ENCODE measurements around the gene ANKMY1.

The ANKMY1 gene

GRCh38 chr2:240431661-240432424, 125.9 kb downstream of the ANKMY1 start:
- DNase-seq (ENCODE audit: low spot score) (no peak), ATAC-seq (ENCODE audit: low read depth) (no peak)
- H3K27ac ChIP-seq (ENCODE audit: poor library complexity, severe bottlenecking) = no peak overlapping the region
- no peaks in the 10 kb centered on the region for H3K9me3 ChIP-seq (ENCODE audit: severe bottlenecking)
- H3K27me3 ChIP-seq (ENCODE audit: insufficient read depth, poor library complexity, severe bottlenecking) = no peaks in the 10 kb centered on the region
- peaks cover 12% of the 10 kb centered on the region for H3K4me1 ChIP-seq (ENCODE audit: insufficient read depth, poor library complexity, severe bottlenecking)
- no peak overlapping the region for H3K4me3 ChIP-seq (ENCODE audit: severe bottlenecking)
- no peaks in the 10 kb centered on the region for H3K36me3 ChIP-seq (ENCODE audit: low read depth)
- no peak for TF ChIP-seq CTCF (IDR thresholded peaks at IDR 0.05; ENCODE audit: poor library complexity, severe bottlenecking)

GRCh38 chr2:240431271-240431660, 126.5 kb downstream of the ANKMY1 start:
- H3K27me3 ChIP-seq (ENCODE audit: insufficient read depth, poor library complexity, severe bottlenecking) = no peaks in the 10 kb centered on the region
- H3K9me3 ChIP-seq (ENCODE audit: severe bottlenecking) = no peaks in the 10 kb centered on the region
- H3K36me3 ChIP-seq (ENCODE audit: low read depth) = no peaks in the 10 kb centered on the region
- H3K4me3 ChIP-seq (ENCODE audit: severe bottlenecking) = no peak overlapping the region
- DNase-seq (ENCODE audit: low spot score) (no peak), ATAC-seq (ENCODE audit: low read depth) (no peak)
- TF ChIP-seq CTCF (IDR thresholded peaks at IDR 0.05; ENCODE audit: poor library complexity, severe bottlenecking) = no peak
- H3K27ac ChIP-seq (ENCODE audit: poor library complexity, severe bottlenecking) = no peak overlapping the region
- H3K4me1 ChIP-seq (ENCODE audit: insufficient read depth, poor library complexity, severe bottlenecking) = peaks cover 18% of the 10 kb centered on the region

GRCh38 chr2:240430595-240430994, 127.2 kb downstream of the ANKMY1 start:
- Histone ChIP-seq H3K4me3 (ENCODE audit: severe bottlenecking) (no peak overlapping the region), H3K9me3 (ENCODE audit: severe bottlenecking) (no peaks in the 10 kb centered on the region), H3K4me1 (ENCODE audit: insufficient read depth, poor library complexity, severe bottlenecking) (peaks cover 18% of the 10 kb centered on the region), H3K27me3 (ENCODE audit: insufficient read depth, poor library complexity, severe bottlenecking) (no peaks in the 10 kb centered on the region), H3K27ac (ENCODE audit: poor library complexity, severe bottlenecking) (no peak overlapping the region), H3K36me3 (ENCODE audit: low read depth) (no peaks in the 10 kb centered on the region)
- no peak for DNase-seq (ENCODE audit: low spot score)
- no peak for ATAC-seq (ENCODE audit: low read depth)
- TF ChIP-seq CTCF (IDR thresholded peaks at IDR 0.05; ENCODE audit: poor library complexity, severe bottlenecking) = no peak

- Histone ChIP-seq H3K27ac (ENCODE audit: poor library complexity, severe bottlenecking) (no peak overlapping the region), H3K36me3 (ENCODE audit: low read depth) (no peaks in the 10 kb centered on the region), H3K9me3 (ENCODE audit: severe bottlenecking) (no peaks in the 10 kb centered on the region), H3K4me3 (ENCODE audit: severe bottlenecking) (no peak overlapping the region), H3K4me1 (ENCODE audit: insufficient read depth, poor library complexity, severe bottlenecking) (peaks cover 18% of the 10 kb centered on the region), H3K27me3 (ENCODE audit: insufficient read depth, poor library complexity, severe bottlenecking) (no peaks in the 10 kb centered on the region)
- no peak for TF ChIP-seq CTCF (IDR thresholded peaks at IDR 0.05; ENCODE audit: poor library complexity, severe bottlenecking)
- ATAC-seq (ENCODE audit: low read depth) = no peak
- no peak for DNase-seq (ENCODE audit: low spot score)
These were observed 127.8 kb downstream of the ANKMY1 start for GRCh38 chr2:240429872-240430491.

Data from RWPE2 (cell line).